HFF-Myc (cell line): ENCODE measurements around the gene LMNA.

ENCODE experiments used
- DNase-seq: peaks from one replicate; pipeline ENCODE4 v3.0.0-alpha.2; 2011; ENCODE audit warnings: low read depth; ENCODE audit errors: extremely low read depth
- H3K4me3 ChIP-seq: replicated peaks from 2 replicates; pipeline ENCODE4 v1.5.1; 2011; ENCODE audit warnings: low read depth, mild to moderate bottlenecking, control low read depth, low read length
- TF ChIP-seq, protein P1 (sequence below): IDR thresholded peaks from 2 replicates; pipeline ENCODE4 v1.5.1; 2012; ENCODE audit warnings: mild to moderate bottlenecking, low read depth, low read length, control low read depth; ENCODE audit errors: missing control alignments

Gene LMNA

DNA sequence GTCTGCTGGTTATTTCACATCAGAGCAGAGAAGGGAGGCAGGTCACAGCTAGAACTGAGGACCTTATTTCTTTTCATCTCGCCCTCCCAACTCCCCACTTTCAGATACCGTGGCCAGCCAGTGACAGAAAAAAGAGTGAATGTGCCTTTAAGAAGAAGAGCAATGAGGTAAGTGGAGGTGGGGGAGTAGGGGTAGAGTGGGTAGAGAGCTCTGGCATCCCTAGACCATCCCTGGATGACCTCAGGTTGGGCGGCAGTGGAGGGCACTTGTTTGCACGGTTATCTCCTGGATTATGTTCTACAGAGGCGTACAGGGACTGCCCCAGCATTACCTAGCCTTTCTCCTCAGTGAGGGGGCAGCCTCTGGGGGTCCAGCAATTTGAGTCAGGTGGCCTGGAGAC is 43.5 kb downstream of the LMNA start:
- no peak overlapping the region for H3K4me3 ChIP-seq
- DNase-seq: no peak
- TF ChIP-seq, protein P1, sequence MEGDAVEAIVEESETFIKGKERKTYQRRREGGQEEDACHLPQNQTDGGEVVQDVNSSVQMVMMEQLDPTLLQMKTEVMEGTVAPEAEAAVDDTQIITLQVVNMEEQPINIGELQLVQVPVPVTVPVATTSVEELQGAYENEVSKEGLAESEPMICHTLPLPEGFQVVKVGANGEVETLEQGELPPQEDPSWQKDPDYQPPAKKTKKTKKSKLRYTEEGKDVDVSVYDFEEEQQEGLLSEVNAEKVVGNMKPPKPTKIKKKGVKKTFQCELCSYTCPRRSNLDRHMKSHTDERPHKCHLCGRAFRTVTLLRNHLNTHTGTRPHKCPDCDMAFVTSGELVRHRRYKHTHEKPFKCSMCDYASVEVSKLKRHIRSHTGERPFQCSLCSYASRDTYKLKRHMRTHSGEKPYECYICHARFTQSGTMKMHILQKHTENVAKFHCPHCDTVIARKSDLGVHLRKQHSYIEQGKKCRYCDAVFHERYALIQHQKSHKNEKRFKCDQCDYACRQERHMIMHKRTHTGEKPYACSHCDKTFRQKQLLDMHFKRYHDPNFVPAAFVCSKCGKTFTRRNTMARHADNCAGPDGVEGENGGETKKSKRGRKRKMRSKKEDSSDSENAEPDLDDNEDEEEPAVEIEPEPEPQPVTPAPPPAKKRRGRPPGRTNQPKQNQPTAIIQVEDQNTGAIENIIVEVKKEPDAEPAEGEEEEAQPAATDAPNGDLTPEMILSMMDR: no peak

DNA sequence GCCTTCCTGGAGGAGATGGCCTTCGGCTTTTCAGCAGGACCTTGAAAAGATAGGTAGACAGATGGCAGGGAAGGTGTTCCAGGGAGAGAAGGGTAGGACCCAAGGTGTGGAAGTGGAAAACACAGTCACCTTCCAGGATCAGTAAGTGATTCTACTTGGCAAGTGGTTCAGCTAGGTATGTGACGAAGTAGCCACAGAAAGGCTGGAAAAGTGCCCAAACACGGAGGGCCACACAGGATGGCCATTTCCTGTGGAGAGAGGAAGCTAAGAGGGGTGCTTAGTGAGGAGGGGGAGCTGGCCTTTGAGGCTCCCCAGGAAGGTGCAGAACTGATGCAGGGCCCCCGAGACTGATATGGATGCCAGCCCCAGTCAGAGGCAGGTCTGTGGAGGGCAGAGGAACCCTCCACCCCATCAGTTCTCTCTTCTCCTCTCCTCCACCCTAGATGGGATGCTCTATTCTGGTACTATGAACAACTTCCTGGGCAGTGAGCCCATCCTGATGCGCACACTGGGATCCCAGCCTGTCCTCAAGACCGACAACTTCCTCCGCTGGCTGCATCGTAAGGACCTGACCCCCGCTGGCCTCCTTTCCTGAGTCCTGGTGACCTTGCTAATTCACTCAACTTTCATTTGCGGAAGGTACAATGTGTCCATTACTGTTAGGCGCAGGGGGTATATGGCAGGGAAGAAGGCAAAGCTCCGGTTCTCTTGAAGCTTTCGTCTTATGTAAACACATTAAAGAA is 45.7 kb downstream of the LMNA start:
- TF ChIP-seq, protein P1: no peak
- H3K4me3 ChIP-seq: peak overlapping the region; percentile 27
- no peak for DNase-seq

DNA sequence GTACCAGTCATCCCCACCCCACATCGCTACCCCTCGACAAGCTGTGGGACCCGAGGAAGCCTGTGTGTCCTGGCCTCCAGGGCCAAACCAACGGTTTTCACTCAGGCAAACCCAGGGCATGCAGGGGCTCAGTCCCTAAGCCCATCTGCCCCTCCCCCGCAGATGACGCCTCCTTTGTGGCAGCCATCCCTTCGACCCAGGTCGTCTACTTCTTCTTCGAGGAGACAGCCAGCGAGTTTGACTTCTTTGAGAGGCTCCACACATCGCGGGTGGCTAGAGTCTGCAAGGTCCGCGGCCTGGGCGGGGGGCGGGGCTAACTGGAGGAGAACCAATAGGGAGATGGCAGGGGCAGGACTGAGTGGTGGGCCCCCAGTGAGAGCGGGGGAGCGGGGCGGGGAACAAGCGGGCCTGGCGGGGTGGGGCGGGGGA is 46.2 kb downstream of the LMNA start:
- TF ChIP-seq, protein P1: no peak
- peak overlapping the region; percentile 27 for H3K4me3 ChIP-seq
- DNase-seq: no peak

DNA sequence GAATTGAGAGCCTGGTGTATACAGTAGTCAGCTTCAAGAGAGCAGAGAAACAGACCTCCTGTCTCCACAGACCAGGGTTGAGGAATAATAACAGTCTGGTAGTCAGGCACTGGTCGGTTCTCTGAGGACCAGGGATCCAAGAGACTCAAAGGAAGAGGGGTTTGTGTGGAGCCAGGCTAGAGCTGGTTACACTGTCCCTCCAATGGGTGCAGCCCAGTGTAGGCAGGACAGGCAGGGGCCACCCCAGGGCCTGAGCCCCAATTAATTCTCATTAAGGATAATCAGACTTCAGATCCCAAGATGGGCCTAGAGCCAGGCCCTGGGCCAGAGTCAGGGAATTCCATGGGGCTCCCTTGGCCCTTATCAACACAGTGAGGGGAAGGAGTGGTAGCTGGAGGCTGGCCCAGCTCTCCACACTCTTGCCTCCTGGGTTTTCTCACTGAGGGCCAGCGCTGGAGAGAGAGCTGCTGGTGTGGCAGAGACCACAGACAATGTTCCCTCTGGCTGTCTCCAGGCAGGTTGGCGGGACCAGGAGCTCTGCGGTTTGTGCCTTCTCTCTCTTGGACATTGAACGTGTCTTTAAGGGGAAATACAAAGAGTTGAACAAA is 48.0 kb downstream of the LMNA start:
- H3K4me3 ChIP-seq: no peak overlapping the region
- DNase-seq: no peak
- TF ChIP-seq, protein P1: no peak

DNA sequence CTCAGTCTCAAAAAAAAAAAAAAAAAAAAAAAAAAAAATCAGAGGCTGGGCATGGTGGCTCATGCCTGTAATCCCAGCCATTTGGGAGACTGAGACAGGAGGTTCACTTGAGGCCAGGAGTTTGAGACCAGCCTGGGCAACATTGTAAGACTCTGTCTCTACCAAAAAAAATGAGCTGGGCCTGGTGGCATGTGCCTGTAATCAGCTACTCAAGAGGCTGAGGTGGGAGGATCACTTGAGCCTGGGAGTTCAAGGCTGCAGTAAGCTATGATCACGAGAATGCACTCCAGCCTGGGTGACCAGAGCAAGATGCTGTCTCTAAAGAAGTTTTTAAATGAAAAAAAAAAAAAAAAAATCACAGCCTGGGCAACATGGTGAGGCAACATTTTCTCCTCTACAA is 49.2 kb downstream of the LMNA start:
- no peak overlapping the region for H3K4me3 ChIP-seq
- TF ChIP-seq, protein P1: no peak
- no peak for DNase-seq

DNA sequence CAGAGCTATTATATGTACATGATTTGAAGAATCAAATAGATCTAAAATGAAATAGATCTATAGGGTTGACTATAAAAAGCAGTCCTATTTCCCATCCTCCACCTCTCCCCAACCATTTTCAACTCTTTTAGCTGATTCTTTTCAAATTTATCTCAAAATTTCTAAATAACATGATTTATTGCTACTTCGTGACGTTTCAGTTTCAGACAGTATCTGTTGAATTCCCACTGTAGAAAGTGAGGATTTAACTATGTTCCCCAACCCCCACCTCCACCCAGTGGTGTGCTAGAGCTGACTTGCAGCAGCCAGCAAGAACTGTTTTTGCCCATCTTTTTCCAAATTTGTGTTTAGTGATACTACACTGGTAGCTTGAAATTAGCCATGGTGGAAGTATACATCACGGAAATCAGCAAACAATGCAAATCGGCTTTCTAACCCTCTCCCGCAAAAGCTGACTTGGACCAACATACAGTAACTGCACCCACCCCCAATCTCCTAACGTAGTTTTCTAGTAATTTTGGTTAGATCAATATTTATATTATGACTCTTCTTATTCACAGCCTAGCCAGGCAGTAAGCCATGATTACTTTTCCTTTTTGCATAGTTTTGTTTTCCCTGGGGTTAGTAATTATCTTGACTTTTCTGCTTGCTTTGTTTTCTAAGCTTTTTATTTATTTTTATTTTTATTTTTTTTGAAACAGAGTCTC is 49.8 kb downstream of the LMNA start:
- TF ChIP-seq, protein P1: no peak
- H3K4me3 ChIP-seq: no peak overlapping the region
- no peak for DNase-seq
